ENCODE results near the gene SNTA1.
"Not testable (repeated sequence)": the region's sequence is repeated elsewhere in the genome, so short reads cannot be mapped to it uniquely, and the experiment has no call there.

Gene SNTA1

GRCh38 chr20:33431797-33432381, 11.7 kb downstream of the SNTA1 start:
- DNase-seq (ENCODE audit: low spot score), result no peak

GRCh38 chr20:33423875-33424274, 19.7 kb downstream of the SNTA1 start:
- DNase-seq (ENCODE audit: low spot score), result not testable (repeated sequence)

- DNase-seq (ENCODE audit: low spot score), result peak; percentile 83
Measured at GRCh38 chr20:33423141-33423834, 20.3 kb downstream of the SNTA1 start.

GRCh38 chr20:33419140-33419974, 24.2 kb downstream of the SNTA1 start:
- no peak for DNase-seq (ENCODE audit: low spot score)

- no peak for DNase-seq (ENCODE audit: low spot score)
Measured at GRCh38 chr20:33418033-33418432, 25.5 kb downstream of the SNTA1 start.

GRCh38 chr20:33415948-33416347, 27.6 kb downstream of the SNTA1 start:
- DNase-seq (ENCODE audit: low spot score), result peak; percentile 57

GRCh38 chr20:33412484-33412838, 31.1 kb downstream of the SNTA1 start:
- DNase-seq (ENCODE audit: low spot score), result no peak

- DNase-seq (ENCODE audit: low spot score), result no peak
Measured at GRCh38 chr20:33411711-33412483, 31.7 kb downstream of the SNTA1 start.

GRCh38 chr20:33411242-33411641, 32.3 kb downstream of the SNTA1 start:
- DNase-seq (ENCODE audit: low spot score), result no peak

- DNase-seq (ENCODE audit: low spot score), result no peak
Measured at GRCh38 chr20:33410081-33410742, 33.4 kb downstream of the SNTA1 start.

- DNase-seq (ENCODE audit: low spot score), result no peak
Measured at GRCh38 chr20:33408716-33409654, 34.6 kb downstream of the SNTA1 start.

GRCh38 chr20:33408313-33408712, 35.2 kb downstream of the SNTA1 start:
- DNase-seq (ENCODE audit: low spot score), result no peak

GRCh38 chr20:33407796-33408195, 35.8 kb downstream of the SNTA1 start:
- no peak for DNase-seq (ENCODE audit: low spot score)

GRCh38 chr20:33407251-33407650, 36.3 kb downstream of the SNTA1 start:
- peak; percentile 51 for DNase-seq (ENCODE audit: low spot score)

GRCh38 chr20:33404281-33404680, 39.3 kb downstream of the SNTA1 start:
- no peak for DNase-seq (ENCODE audit: low spot score)

- peak; percentile 52 for DNase-seq (ENCODE audit: low spot score)
Measured at GRCh38 chr20:33401921-33402369, 41.6 kb downstream of the SNTA1 start.

- peak; percentile 95 for DNase-seq (ENCODE audit: low spot score)
Measured at GRCh38 chr20:33401184-33401920, 42.2 kb downstream of the SNTA1 start, which contains the start of gene CDK5RAP1. Gene CDK5RAP1 (minus strand): TSS chr20:33401519. CDS start chr20:33397064, 4,455 bp downstream.

GRCh38 chr20:33400812-33401183, 42.8 kb downstream of the SNTA1 start:
- DNase-seq (ENCODE audit: low spot score), result peak; percentile 75

- DNase-seq (ENCODE audit: low spot score), result no peak
Measured at GRCh38 chr20:33399924-33400323, 43.6 kb downstream of the SNTA1 start.

- DNase-seq (ENCODE audit: low spot score), result no peak
Measured at GRCh38 chr20:33394718-33395117, 48.8 kb downstream of the SNTA1 start.
